Upper lobe of left lung (tissue), 4 donors: Measurements from ENCODE around the gene SMDT1.
A peak's percentile ranks its signal among the peaks of the same experiment; 100 is the strongest.

Source experiments
- CTCF ChIP-seq, 6 experiments: fragments of 450-650 bp in 4 of 6; fragments of 200-600 bp in 2 of 6; sonication (generic) in 2 of 6; IDR thresholded peaks; one replicate each; pipeline ENCODE4 v1.5.1; 2016 to 2019; ENCODE audit warnings: antibody characterized with exemption in 6 of 6
- POLR2A ChIP-seq, 4 donors: fragments of 450-650 bp; IDR thresholded peaks; one replicate each; pipeline ENCODE4 v1.5.1; 2016 to 2017; ENCODE audit warnings: antibody characterized with exemption in 4 of 4, mild to moderate bottlenecking in 2 of 4
- POLR2AphosphoS5 ChIP-seq, 2 donors: sonication (generic); formaldehyde crosslinking; IDR thresholded peaks; one replicate each; pipeline ENCODE4 v1.5.1; 2017; ENCODE audit warnings: antibody characterized with exemption in 2 of 2

- TF ChIP-seq CTCF (IDR thresholded peaks at IDR 0.05), result no peak
- TF ChIP-seq POLR2A (IDR thresholded peaks at IDR 0.05), result peak in 3 of 4 donors; percentile 63 to 95 (median 79)
- TF ChIP-seq POLR2AphosphoS5 (IDR thresholded peaks at IDR 0.05), result peak; percentile 83 to 87
These were observed at the start of gene SMDT1 for GRCh38 chr22:42079319-42080251.
